CD14-positive monocyte (primary cell): Measurements from ENCODE around the gene CHMP4B. TPM values are rescaled to one million over a fixed set of nuclear protein-coding genes. Genes with fewer than 3 reads are reported as not detected.
A peak's percentile ranks its signal among the peaks of the same experiment; 100 is the strongest.

Experiments
- DNase-seq, 3 donors: peaks; one replicate each; pipeline ENCODE4 v3.0.0-alpha.2; 2011 to 2022
- H2AFZ ChIP-seq: 2 replicates; pipeline ENCODE4 v1.6.0; 2012; ENCODE audit warnings: mild to moderate bottlenecking, low read depth, low read length, inconsistent platforms; ENCODE audit not compliant: insufficient read depth, poor library complexity, severe bottlenecking
- H3K27ac ChIP-seq, 2 donors: 1 replicate in 1 of 2; 2 replicates in 1 of 2; pipeline ENCODE4 v1.5.1; 2012 to 2013; ENCODE audit warnings: low read length in 2 of 2, control low read depth in 1 of 2, inconsistent platforms in 1 of 2, low read depth in 1 of 2, mild to moderate bottlenecking in 1 of 2
- H3K27me3 ChIP-seq, 2 donors: one replicate each; pipeline versions ENCODE4 v1.6.0 to v1.6.1; 2011 to 2013; ENCODE audit warnings: low read length in 2 of 2; ENCODE audit not compliant: control insufficient read depth in 2 of 2, insufficient read depth in 2 of 2
- H3K36me3 ChIP-seq, 2 donors: replicated peaks in 1 of 2; 1 replicate in 1 of 2; 2 replicates in 1 of 2; pipeline versions ENCODE4 v1.5.1 to v1.6.1; 2012 to 2013; ENCODE audit warnings: low read length in 2 of 2, control low read depth in 1 of 2, inconsistent platforms in 1 of 2, mild to moderate bottlenecking in 1 of 2; ENCODE audit not compliant: insufficient read depth in 2 of 2, control insufficient read depth in 1 of 2
- H3K4me1 ChIP-seq, 2 donors: 1 replicate in 1 of 2; 2 replicates in 1 of 2; pipeline versions ENCODE4 v1.5.1 to v1.6.1; 2012 to 2013; ENCODE audit warnings: low read length in 2 of 2, control low read depth in 1 of 2, inconsistent platforms in 1 of 2, mild to moderate bottlenecking in 1 of 2, moderate library complexity in 1 of 2; ENCODE audit not compliant: insufficient read depth in 2 of 2, control insufficient read depth in 1 of 2
- H3K4me2 ChIP-seq: replicated peaks from 2 replicates; pipeline ENCODE3; 2012; ENCODE audit warnings: low read length, moderate library complexity, mild to moderate bottlenecking; ENCODE audit not compliant: poor library complexity, severe bottlenecking; ENCODE audit errors: extremely low read depth
- H3K4me3 ChIP-seq, 3 experiments: fragments of 200-600 bp in 1 of 3; sonication (generic) in 1 of 3; replicated peaks in 1 of 3; 1 replicate in 2 of 3; 2 replicates in 1 of 3; pipeline ENCODE4 v1.5.1; 2011 to 2013; ENCODE audit warnings: low read length in 3 of 3, mild to moderate bottlenecking in 3 of 3, control low read depth in 2 of 3, low read depth in 2 of 3, inconsistent platforms in 1 of 3, moderate library complexity in 1 of 3
- H3K79me2 ChIP-seq: 2 replicates; pipeline ENCODE4 v1.6.0; 2012; ENCODE audit warnings: mild to moderate bottlenecking, control low read depth, inconsistent platforms, low read length, moderate library complexity; ENCODE audit not compliant: insufficient read depth
- H3K9ac ChIP-seq: 2 replicates; pipeline ENCODE4 v1.6.0; 2017; ENCODE audit warnings: low read length, mild to moderate bottlenecking; ENCODE audit not compliant: insufficient read depth, poor library complexity, severe bottlenecking
- H3K9me3 ChIP-seq, 2 donors: replicated peaks in 1 of 2; 1 replicate in 1 of 2; 2 replicates in 1 of 2; pipeline versions ENCODE4 v1.5.1 to v1.6.1; 2012 to 2013; ENCODE audit warnings: low read length in 2 of 2, control low read depth in 1 of 2; ENCODE audit not compliant: control insufficient read depth in 1 of 2, insufficient read depth in 1 of 2
- H4K20me1 ChIP-seq: 2 replicates; pipeline ENCODE4 v1.6.0; 2012; ENCODE audit warnings: mild to moderate bottlenecking, low read length, control low read depth, moderate library complexity; ENCODE audit not compliant: insufficient read depth
- H3K27ac Mint-ChIP-seq, 7 donors: one replicate each; pipeline ENCODE4 v1.8.0; 2020; ENCODE audit warnings: mild to moderate bottlenecking in 7 of 7, mixed read lengths in 7 of 7, moderate library complexity in 6 of 7, inconsistent platforms in 2 of 7
- H3K27me3 Mint-ChIP-seq, 3 donors: one replicate each; pipeline ENCODE4 v1.8.0; 2021 to 2022; ENCODE audit warnings: low read depth in 3 of 3, mild to moderate bottlenecking in 3 of 3, mixed read lengths in 3 of 3, moderate library complexity in 3 of 3, inconsistent platforms in 1 of 3
- H3K36me3 Mint-ChIP-seq, 2 donors: one replicate each; pipeline ENCODE4 v1.8.0; 2020; ENCODE audit warnings: mixed read lengths in 2 of 2, inconsistent platforms in 1 of 2, mild to moderate bottlenecking in 1 of 2
- H3K4me1 Mint-ChIP-seq: one replicate; pipeline ENCODE4 v1.8.0; 2020; ENCODE audit warnings: mild to moderate bottlenecking, mixed read lengths
- H3K4me3 Mint-ChIP-seq, 2 donors: one replicate each; pipeline ENCODE4 v1.8.0; 2020; ENCODE audit warnings: mild to moderate bottlenecking in 2 of 2, mixed read lengths in 2 of 2, moderate library complexity in 1 of 2
- H3K9me3 Mint-ChIP-seq, 7 donors: one replicate each; pipeline ENCODE4 v1.8.0; 2020 to 2022; ENCODE audit warnings: mixed read lengths in 7 of 7, mild to moderate bottlenecking in 6 of 7, moderate library complexity in 6 of 7, inconsistent platforms in 2 of 7
- CTCF ChIP-seq: fragments of 200-600 bp; IDR thresholded peaks from one replicate; pipeline ENCODE4 v1.8.0; 2022; ENCODE audit warnings: antibody characterized with exemption, mild to moderate bottlenecking
- WGBS: methylation state at CpG from one replicate; pipeline ENCODE4 v1.1.5; 2013; ENCODE audit warnings: missing lambda C conversion rate; ENCODE audit not compliant: insufficient coverage; 5-methylcytosine and 5-hydroxymethylcytosine counted together
- intact Hi-C, 2 donors: fragments of 100-400 bp; cut with micrococcal nuclease; formaldehyde crosslinking; loops; one replicate each; pipeline versions ENCODE4 v1.15.0 to v1.15.1; 2023
- polyA plus RNA-seq, 3 donors: library from polyadenylated mRNA; depleted of rRNA in 1 of 3; unstranded in 2 of 3; stranded (reverse) in 1 of 3; fragments of 300-500 nt in 2 of 3; fragments of >200 nt in 1 of 3; fragmentation: Illumina TruSeq in 2 of 3; gene quantifications; 1 replicate in 2 of 3; 2 replicates in 1 of 3; pipeline ENCODE4 v1.2.3, GENCODE V29; 2012 to 2021

CHMP4B gene
- polyA plus RNA-seq, 3 donors, result 7.1 to 181 (median 10.0) TPM

- no peak for DNase-seq
- intact Hi-C loops, result loop anchor here in 1 of 2 donors (5.0 kb wide), 1 partner anchor 380 kb away; no protein-coding TSS in a partner anchor
- H3K27ac Mint-ChIP-seq, result peak overlapping the region in 4 of 7 donors; percentile 16 to 62 (median 46)
Observed at GRCh38 chr20:33827109-33827508, 16.0 kb downstream of the CHMP4B start.

DNA sequence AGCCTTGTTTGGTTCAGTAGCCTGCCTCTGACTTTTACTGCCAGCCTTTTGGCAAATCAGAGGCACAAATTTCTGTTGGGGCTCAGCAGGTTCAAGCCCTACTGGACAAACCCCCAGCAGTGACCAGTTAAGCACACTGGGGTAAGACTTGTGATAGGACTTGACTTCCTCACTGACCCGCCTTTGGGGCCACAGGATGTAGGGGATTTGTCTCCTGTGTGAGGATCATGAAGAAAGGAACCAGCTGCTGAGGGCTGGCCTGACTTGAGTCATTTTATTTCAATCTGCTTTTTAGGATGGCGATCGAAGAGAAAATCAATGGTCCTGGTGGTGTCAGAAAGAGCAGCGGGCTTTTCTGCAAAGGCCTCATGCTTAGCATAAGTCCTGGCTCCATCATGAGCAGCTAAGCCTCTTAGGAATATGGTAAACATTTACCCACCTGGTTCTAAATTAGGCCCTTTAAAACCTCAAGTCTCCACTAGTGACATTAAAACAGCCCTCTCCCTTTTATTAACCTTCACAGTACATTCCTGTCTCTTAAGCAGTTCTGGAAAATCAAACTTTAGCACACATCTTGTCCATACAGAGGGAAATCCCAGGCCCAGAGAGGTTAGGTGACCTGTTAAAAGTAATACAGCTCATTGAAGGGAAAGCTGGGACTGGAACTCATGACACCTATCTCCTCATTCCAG, 16.6 kb downstream of the CHMP4B start:
- Histone ChIP-seq H2AFZ (no peak overlapping the region), H3K9me3 (no peaks in the 10 kb centered on the region), H3K4me1 (peaks cover 16 to 37% of the 10 kb centered on the region in 2 donors), H3K79me2 (peaks cover 100% of the 10 kb centered on the region), H3K27me3 (no peaks in the 10 kb centered on the region), H3K4me3 (no peak overlapping the region), H4K20me1 (peaks cover 100% of the 10 kb centered on the region), H3K36me3 (peaks cover 22 to 57% of the 10 kb centered on the region in 2 donors), H3K9ac (no peak overlapping the region), H3K27ac (peak overlapping the region in 1 of 2 donors; percentile 34), H3K4me2 (no peak overlapping the region)
- no peak for DNase-seq
- Mint-ChIP-seq H3K27me3 (no peaks in the 10 kb centered on the region), H3K27ac (peak overlapping the region in 2 of 7 donors; percentile 23 to 55), H3K9me3 (no peaks in the 10 kb centered on the region), H3K4me3 (no peak overlapping the region), H3K4me1 (peaks cover 62% of the 10 kb centered on the region), H3K36me3 (peaks cover 20 to 54% of the 10 kb centered on the region in 2 donors)
- no peak for TF ChIP-seq CTCF
- WGBS, result 94% methylated on average over 3 of the region's 4 CpGs
- intact Hi-C loops, result loop anchor here in 1 of 2 donors (5.0 kb wide), 1 partner anchor 380 kb away; no protein-coding TSS in a partner anchor

More at GRCh38 chr20:33827109-33827508, 16.0 kb downstream of the CHMP4B start:
- TF ChIP-seq CTCF, result no peak
- no peaks in the 10 kb centered on the region for H3K9me3 Mint-ChIP-seq
- Histone ChIP-seq H3K27me3 (no peaks in the 10 kb centered on the region), H4K20me1 (peaks cover 100% of the 10 kb centered on the region), H3K36me3 (peaks cover 20 to 57% of the 10 kb centered on the region in 2 donors), H3K27ac (peak overlapping the region in 1 of 2 donors; percentile 34), H3K4me1 (peaks cover 16 to 37% of the 10 kb centered on the region in 2 donors), H3K9ac (no peak overlapping the region), H3K9me3 (no peaks in the 10 kb centered on the region), H2AFZ (no peak overlapping the region), H3K79me2 (peaks cover 100% of the 10 kb centered on the region), H3K4me2 (no peak overlapping the region), H3K4me3 (no peak overlapping the region)
- H3K4me3 Mint-ChIP-seq, result no peak overlapping the region
- 80% methylated on average over 1 of the region's 2 CpGs for WGBS
- peaks cover 17 to 52% of the 10 kb centered on the region in 2 donors for H3K36me3 Mint-ChIP-seq
- H3K27me3 Mint-ChIP-seq, result no peaks in the 10 kb centered on the region
- H3K4me1 Mint-ChIP-seq, result peaks cover 62% of the 10 kb centered on the region
